IMR-90 (cell line): ENCODE measurements around the gene CRYBA2.

ENCODE experiments used
- CTCF ChIP-seq: conservative IDR thresholded peaks from 2 replicates; pipeline ENCODE4 v1.5.1; 2012; ENCODE audit warnings: mild to moderate bottlenecking, low read depth, low read length, improper control_type of control experiment
- FOS ChIP-seq: fragments of 150-350 bp; IDR thresholded peaks from 2 replicates; pipeline ENCODE4 v1.6.1; 2016; ENCODE audit warnings: low read depth, low read length
- POLR2A ChIP-seq: IDR thresholded peaks from 2 replicates; pipeline ENCODE4 v1.6.1; 2012; ENCODE audit warnings: mild to moderate bottlenecking, low read depth, low read length
- RFX5 ChIP-seq: IDR thresholded peaks from 2 replicates; pipeline ENCODE4 v1.8.0; 2012; ENCODE audit warnings: low read depth, mild to moderate bottlenecking, low read length, moderate library complexity
- TF ChIP-seq, protein P1 (sequence below): fragments of 150-350 bp; IDR thresholded peaks from 2 replicates; pipeline ENCODE4 v1.6.1; 2017; ENCODE audit warnings: mild to moderate bottlenecking, antibody characterized with exemption, low read length, low read depth

DNA sequence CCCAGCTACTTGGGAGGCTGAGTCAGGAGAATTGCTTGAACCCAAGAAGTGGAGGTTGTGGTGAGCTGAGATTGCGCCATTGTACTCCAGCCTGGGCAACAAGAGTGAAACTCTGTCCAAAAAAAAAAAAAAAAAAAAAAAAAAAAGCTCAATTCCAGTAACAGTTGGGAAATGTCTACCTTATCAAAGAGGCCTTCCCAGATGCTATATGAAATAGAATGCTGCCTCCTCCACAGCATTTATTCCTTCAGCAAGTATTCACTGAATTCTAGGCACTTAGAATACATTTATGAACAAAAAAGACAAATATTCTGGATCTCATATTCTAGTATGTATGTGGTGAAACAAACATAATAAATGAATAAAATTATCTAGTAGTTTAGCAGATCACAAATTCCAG lies 46.6 kb downstream of the CRYBA2 start:
- no peak for TF ChIP-seq FOS
- TF ChIP-seq CTCF = no peak
- no peak for TF ChIP-seq POLR2A
- no peak for TF ChIP-seq RFX5
- TF ChIP-seq, protein P1, sequence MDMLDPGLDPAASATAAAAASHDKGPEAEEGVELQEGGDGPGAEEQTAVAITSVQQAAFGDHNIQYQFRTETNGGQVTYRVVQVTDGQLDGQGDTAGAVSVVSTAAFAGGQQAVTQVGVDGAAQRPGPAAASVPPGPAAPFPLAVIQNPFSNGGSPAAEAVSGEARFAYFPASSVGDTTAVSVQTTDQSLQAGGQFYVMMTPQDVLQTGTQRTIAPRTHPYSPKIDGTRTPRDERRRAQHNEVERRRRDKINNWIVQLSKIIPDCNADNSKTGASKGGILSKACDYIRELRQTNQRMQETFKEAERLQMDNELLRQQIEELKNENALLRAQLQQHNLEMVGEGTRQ = no peak
